H9 (cell line): ENCODE measurements around the gene MRPL37. TPM values are rescaled to one million over a fixed set of nuclear protein-coding genes. Genes with fewer than 3 reads are reported as not detected.
A peak's percentile ranks its signal among the peaks of the same experiment; 100 is the strongest.

Source experiments
- DNase-seq: peaks from one replicate; pipeline ENCODE4 v3.0.0-alpha.2; 2017
- H2AFZ ChIP-seq: one replicate; pipeline ENCODE4 v1.6.1; 2013; ENCODE audit warnings: mild to moderate bottlenecking, low read length, control low read depth, moderate library complexity
- H2AK5ac ChIP-seq: 2 replicates; pipeline ENCODE4 v1.6.1; 2013; ENCODE audit warnings: low read length, control low read depth, mixed read lengths; ENCODE audit not compliant: insufficient read length
- H2BK120ac ChIP-seq: one replicate; pipeline ENCODE4 v1.6.1; 2013; ENCODE audit warnings: low read depth, mild to moderate bottlenecking, low read length, control low read depth, inconsistent platforms; ENCODE audit not compliant: poor library complexity, severe bottlenecking
- H2BK12ac ChIP-seq: 2 replicates; pipeline ENCODE4 v1.6.1; 2013; ENCODE audit warnings: low read length, control low read depth, mixed read lengths, low read depth; ENCODE audit not compliant: insufficient read length
- H2BK15ac ChIP-seq: 2 replicates; pipeline ENCODE4 v1.6.1; 2013; ENCODE audit warnings: low read depth, low read length, control low read depth
- H2BK20ac ChIP-seq: one replicate; pipeline ENCODE4 v1.6.1; 2013; ENCODE audit warnings: low read depth, mild to moderate bottlenecking, low read length, control low read depth, inconsistent platforms; ENCODE audit not compliant: poor library complexity, severe bottlenecking
- H2BK5ac ChIP-seq: 2 replicates; pipeline ENCODE4 v1.6.1; 2013; ENCODE audit warnings: low read length, control low read depth, mixed read lengths; ENCODE audit not compliant: insufficient read length
- H3K14ac ChIP-seq: 2 replicates; pipeline ENCODE4 v1.6.1; 2013; ENCODE audit warnings: low read length, control low read depth; ENCODE audit not compliant: insufficient read depth
- H3K18ac ChIP-seq: 2 replicates; pipeline ENCODE4 v1.6.1; 2013; ENCODE audit warnings: low read depth, mild to moderate bottlenecking, mixed read lengths, low read length, control low read depth; ENCODE audit not compliant: insufficient read length
- H3K23ac ChIP-seq: 2 replicates; pipeline ENCODE4 v1.6.1; 2013; ENCODE audit warnings: low read length, control low read depth, mixed read lengths, low read depth; ENCODE audit not compliant: insufficient read length
- H3K23me2 ChIP-seq: 2 replicates; pipeline ENCODE4 v1.6.1; 2013; ENCODE audit warnings: low read depth, mild to moderate bottlenecking, mixed read lengths, low read length, control low read depth; ENCODE audit not compliant: insufficient read length, poor library complexity, severe bottlenecking
- H3K27ac ChIP-seq: 2 replicates; pipeline ENCODE4 v1.5.1; 2013; ENCODE audit warnings: low read length, control low read depth, mixed read lengths, low read depth; ENCODE audit not compliant: insufficient read length
- H3K27me3 ChIP-seq: 2 replicates; pipeline ENCODE4 v1.6.1; 2013; ENCODE audit warnings: low read length, control low read depth, inconsistent platforms; ENCODE audit not compliant: insufficient read depth
- H3K4ac ChIP-seq: 2 replicates; pipeline ENCODE4 v1.6.1; 2013; ENCODE audit warnings: low read depth, mild to moderate bottlenecking, control low read depth, inconsistent platforms, low read length, moderate library complexity
- H3K4me1 ChIP-seq: 2 replicates; pipeline ENCODE4 v1.6.1; 2013; ENCODE audit warnings: low read length, control low read depth, inconsistent platforms; ENCODE audit not compliant: insufficient read depth
- H3K4me2 ChIP-seq: 2 replicates; pipeline ENCODE4 v1.6.1; 2013; ENCODE audit warnings: low read length, control low read depth, mixed read lengths; ENCODE audit not compliant: insufficient read length, insufficient read depth
- H3K56ac ChIP-seq: 2 replicates; pipeline ENCODE4 v1.6.1; 2013; ENCODE audit warnings: low read depth, mild to moderate bottlenecking, mixed read lengths, low read length, control low read depth; ENCODE audit not compliant: insufficient read length
- H3K79me1 ChIP-seq: 2 replicates; pipeline ENCODE4 v1.6.1; 2013; ENCODE audit warnings: low read depth, mild to moderate bottlenecking, moderate library complexity, low read length, control low read depth, inconsistent platforms; ENCODE audit not compliant: insufficient read depth, poor library complexity, severe bottlenecking
- H3K79me2 ChIP-seq: 2 replicates; pipeline ENCODE4 v1.6.1; 2013; ENCODE audit warnings: low read length, control low read depth, inconsistent platforms; ENCODE audit not compliant: insufficient read depth
- H3K9ac ChIP-seq: 2 replicates; pipeline ENCODE4 v1.6.1; 2013; ENCODE audit warnings: low read length, control low read depth, mixed read lengths; ENCODE audit not compliant: insufficient read length; ENCODE audit errors: extremely low read depth
- H3K9me3 ChIP-seq: one replicate; pipeline ENCODE4 v1.6.1; 2013; ENCODE audit warnings: low read depth, low read length, inconsistent platforms; ENCODE audit not compliant: control insufficient read depth
- H3T11ph ChIP-seq: one replicate; pipeline ENCODE4 v1.6.1; 2013; ENCODE audit warnings: mild to moderate bottlenecking, low read length, control low read depth, inconsistent platforms
- H4K20me1 ChIP-seq: one replicate; pipeline ENCODE4 v1.6.1; 2013; ENCODE audit not compliant: control insufficient read depth, insufficient read length, insufficient read depth
- H4K5ac ChIP-seq: 2 replicates; pipeline ENCODE4 v1.6.1; 2013; ENCODE audit warnings: low read depth, mild to moderate bottlenecking, mixed read lengths, low read length, control low read depth; ENCODE audit not compliant: insufficient read length
- H4K8ac ChIP-seq: replicated peaks from 2 replicates; pipeline ENCODE4 v1.6.1; 2013; ENCODE audit warnings: low read length, control low read depth, mixed read lengths, low read depth; ENCODE audit not compliant: insufficient read length
- H4K91ac ChIP-seq: 2 replicates; pipeline ENCODE4 v1.6.1; 2013; ENCODE audit warnings: low read depth, mild to moderate bottlenecking, moderate library complexity, mixed read lengths, low read length, control low read depth; ENCODE audit not compliant: insufficient read length
- H3K27ac Mint-ChIP-seq, 3 experiments: 2 replicates in 2 of 3; 3 replicates in 1 of 3; pipeline ENCODE4 v1.8.0; 2020 to 2021; ENCODE audit warnings: mixed read lengths in 3 of 3, mild to moderate bottlenecking in 1 of 3, moderate library complexity in 1 of 3
- H3K27me3 Mint-ChIP-seq: 2 replicates; pipeline ENCODE4 v1.8.0; 2021; ENCODE audit warnings: low read depth, mild to moderate bottlenecking, moderate library complexity, mixed read lengths
- H3K36me3 Mint-ChIP-seq, 3 experiments: 2 replicates in 2 of 3; 3 replicates in 1 of 3; pipeline ENCODE4 v1.8.0; 2020 to 2021; ENCODE audit warnings: low read depth in 3 of 3, mixed read lengths in 3 of 3; ENCODE audit not compliant: insufficient read depth in 1 of 3
- H3K4me1 Mint-ChIP-seq, 2 experiments: 2 replicates each; pipeline ENCODE4 v1.8.0; 2020; ENCODE audit warnings: mixed read lengths in 2 of 2
- H3K4me3 Mint-ChIP-seq, 2 experiments: 2 replicates in 1 of 2; 3 replicates in 1 of 2; pipeline ENCODE4 v1.8.0; 2020 to 2021; ENCODE audit warnings: mild to moderate bottlenecking in 2 of 2, mixed read lengths in 2 of 2, moderate library complexity in 1 of 2
- H3K9me3 Mint-ChIP-seq, 2 experiments: 2 replicates in 1 of 2; 3 replicates in 1 of 2; pipeline ENCODE4 v1.8.0; 2020; ENCODE audit warnings: mild to moderate bottlenecking in 2 of 2, mixed read lengths in 2 of 2, moderate library complexity in 1 of 2
- CTCF ChIP-seq: fragments of 200-600 bp; sonication (generic); conservative IDR thresholded peaks from 3 replicates; pipeline ENCODE4 v1.8.0; 2021; ENCODE audit warnings: antibody characterized with exemption, mild to moderate bottlenecking
- WGBS: extraction: QIAGEN DNeasy Blood & Tissue Kit; methylation state at CpG from one replicate; pipeline ENCODE4 v1.1.7; 2013; ENCODE audit warnings: missing lambda C conversion rate, low lambda C conversion rate, mixed read lengths; ENCODE audit not compliant: insufficient read length; ENCODE audit errors: extremely low coverage; 5-methylcytosine and 5-hydroxymethylcytosine counted together
- total RNA-seq: library from RNA; stranded (reverse); gene quantifications from 2 replicates; pipeline ENCODE4 v1.2.1, GENCODE V29; 2021

Gene MRPL37
- total RNA-seq, 1 experiment from 2014 or later, result 123 TPM

- H3K27ac ChIP-seq, result no peak overlapping the region
- no peak overlapping the region for H3K4me3 Mint-ChIP-seq
These were observed 44.7 kb downstream of the MRPL37 start for GRCh38 chr1:54244655-54245054.

More at GRCh38 chr1:54244655-54245054, 44.7 kb downstream of the MRPL37 start:
- H3K27me3 ChIP-seq, result no peaks in the 10 kb centered on the region
- no peak overlapping the region for H3K4me2 ChIP-seq
- H4K8ac ChIP-seq, result no peak overlapping the region
- no peak overlapping the region for H4K91ac ChIP-seq
- no peak overlapping the region for H2AFZ ChIP-seq
- no peak overlapping the region for H2BK12ac ChIP-seq
- H3K79me2 ChIP-seq, result no peaks in the 10 kb centered on the region
- no peak overlapping the region for H3K4ac ChIP-seq
- peaks cover 18 to 47% (median 46%) of the 10 kb centered on the region in 3 experiments for H3K36me3 Mint-ChIP-seq
- H2BK20ac ChIP-seq, result no peak overlapping the region
- peak overlapping the region; percentile 10 to 86 (median 81); a peak in 4 of 7 replicates for H3K27ac Mint-ChIP-seq
- no peak overlapping the region for H3T11ph ChIP-seq
- no peak overlapping the region for H2BK5ac ChIP-seq
- no peak overlapping the region for H3K9ac ChIP-seq
- TF ChIP-seq CTCF, result no peak
- no peaks in the 10 kb centered on the region for H3K23me2 ChIP-seq
- H4K5ac ChIP-seq, result no peak overlapping the region
- H3K9me3 ChIP-seq, result no peaks in the 10 kb centered on the region
- no peak overlapping the region for H3K23ac ChIP-seq
- no peaks in the 10 kb centered on the region for H3K27me3 Mint-ChIP-seq
- no peak for DNase-seq
- no peaks in the 10 kb centered on the region for H3K4me1 ChIP-seq
- H3K9me3 Mint-ChIP-seq, result no peaks in the 10 kb centered on the region
- H3K56ac ChIP-seq, result no peak overlapping the region
- H3K14ac ChIP-seq, result no peak overlapping the region
- no peaks in the 10 kb centered on the region for H3K4me1 Mint-ChIP-seq
- H3K18ac ChIP-seq, result no peak overlapping the region
- no peaks in the 10 kb centered on the region for H4K20me1 ChIP-seq
- no peak overlapping the region for H2BK120ac ChIP-seq
- H2AK5ac ChIP-seq, result no peak overlapping the region
- WGBS, result no CpG with 5 or more reads among the region's 7 CpGs
- no peaks in the 10 kb centered on the region for H3K79me1 ChIP-seq
- no peak overlapping the region for H2BK15ac ChIP-seq
